GM10248 (cell line): ENCODE data around the gene CADM1.

Source experiments
- CTCF ChIA-PET: fragments of 300-600 bp; sonication (Branson Sonifier 250); formaldehyde crosslinking; extraction: SDS; loops from one replicate; lab custom pipeline; 2021; ENCODE audit warnings: antibody characterized with exemption; lab: Yijun Ruan, JAX
- POLR2A ChIA-PET: fragments of 350-650 bp; sonication (Branson Sonifier 250); formaldehyde crosslinking; extraction: SDS; loops from one replicate; lab custom pipeline; 2020; ENCODE audit warnings: antibody characterized with exemption; lab: Yijun Ruan, JAX
- DNase-seq: peaks from one replicate; pipeline ENCODE4 v3.0.0; 2012; ENCODE audit errors: extremely low spot score
- TF ChIP-seq, protein P1 (sequence below): IDR thresholded peaks from 2 replicates; pipeline ENCODE4 v1.5.1; 2012; ENCODE audit warnings: mild to moderate bottlenecking, low read depth; ENCODE audit errors: extremely low read depth, missing control alignments, control extremely low read depth

Gene CADM1

DNA sequence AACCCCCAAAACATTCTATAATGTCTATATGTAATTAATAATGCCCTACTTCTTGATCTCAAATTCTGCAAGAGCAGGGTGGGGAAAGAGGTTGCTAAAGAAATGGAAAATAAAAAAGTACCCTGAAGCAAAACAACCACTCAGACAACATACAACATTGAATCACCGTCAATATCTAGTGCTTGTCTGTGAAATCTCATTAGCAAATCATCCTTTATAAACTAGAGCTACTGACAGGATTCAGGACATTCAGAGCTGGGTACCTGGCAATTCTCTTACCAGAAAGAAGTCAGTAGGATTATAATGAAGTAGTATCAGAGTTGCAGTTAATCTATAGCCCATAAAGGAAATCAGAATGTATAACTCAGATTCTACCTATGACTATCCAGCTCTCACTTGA is 143.2 kb downstream of the CADM1 start:
- CTCF ChIA-PET: no interaction called here

DNA sequence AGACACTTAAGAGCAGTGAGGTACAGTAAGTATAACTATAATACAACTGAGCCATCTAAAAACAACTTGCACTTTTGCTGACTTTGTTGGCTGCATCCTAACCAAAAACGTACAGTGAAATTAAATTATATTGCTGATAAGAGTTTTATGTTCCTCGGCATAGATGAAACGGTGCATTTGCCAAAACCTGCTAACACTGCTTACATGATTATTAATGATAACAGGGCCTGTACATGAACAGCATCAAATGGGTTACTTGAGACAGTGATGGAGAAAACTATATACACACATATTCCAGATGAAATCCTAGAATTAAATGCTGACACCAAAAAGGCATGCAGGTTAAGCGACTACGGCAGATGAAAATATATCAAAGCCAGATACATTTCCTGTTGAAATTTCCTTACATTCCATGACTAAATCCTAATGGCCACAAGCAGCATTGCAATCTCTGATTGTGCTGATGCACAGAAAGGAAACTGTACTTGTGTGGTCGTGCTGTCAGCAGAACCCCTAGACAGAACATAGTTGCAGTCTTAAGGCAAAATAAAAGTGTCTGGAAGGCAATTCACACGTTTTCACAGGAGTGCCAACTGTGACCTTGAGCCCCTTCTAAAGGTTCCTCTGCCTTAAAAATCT is 143.9 kb downstream of the CADM1 start:
- TF ChIP-seq, protein P1, sequence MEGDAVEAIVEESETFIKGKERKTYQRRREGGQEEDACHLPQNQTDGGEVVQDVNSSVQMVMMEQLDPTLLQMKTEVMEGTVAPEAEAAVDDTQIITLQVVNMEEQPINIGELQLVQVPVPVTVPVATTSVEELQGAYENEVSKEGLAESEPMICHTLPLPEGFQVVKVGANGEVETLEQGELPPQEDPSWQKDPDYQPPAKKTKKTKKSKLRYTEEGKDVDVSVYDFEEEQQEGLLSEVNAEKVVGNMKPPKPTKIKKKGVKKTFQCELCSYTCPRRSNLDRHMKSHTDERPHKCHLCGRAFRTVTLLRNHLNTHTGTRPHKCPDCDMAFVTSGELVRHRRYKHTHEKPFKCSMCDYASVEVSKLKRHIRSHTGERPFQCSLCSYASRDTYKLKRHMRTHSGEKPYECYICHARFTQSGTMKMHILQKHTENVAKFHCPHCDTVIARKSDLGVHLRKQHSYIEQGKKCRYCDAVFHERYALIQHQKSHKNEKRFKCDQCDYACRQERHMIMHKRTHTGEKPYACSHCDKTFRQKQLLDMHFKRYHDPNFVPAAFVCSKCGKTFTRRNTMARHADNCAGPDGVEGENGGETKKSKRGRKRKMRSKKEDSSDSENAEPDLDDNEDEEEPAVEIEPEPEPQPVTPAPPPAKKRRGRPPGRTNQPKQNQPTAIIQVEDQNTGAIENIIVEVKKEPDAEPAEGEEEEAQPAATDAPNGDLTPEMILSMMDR: no peak
- ChIA-PET POLR2A (no interaction called here), CTCF (no interaction called here)
- no peak for DNase-seq

More for the DNA sequence above, 143.2 kb downstream of the CADM1 start:
- TF ChIP-seq, protein P1: no peak
- DNase-seq: no peak
- POLR2A ChIA-PET: no interaction called here

DNA sequence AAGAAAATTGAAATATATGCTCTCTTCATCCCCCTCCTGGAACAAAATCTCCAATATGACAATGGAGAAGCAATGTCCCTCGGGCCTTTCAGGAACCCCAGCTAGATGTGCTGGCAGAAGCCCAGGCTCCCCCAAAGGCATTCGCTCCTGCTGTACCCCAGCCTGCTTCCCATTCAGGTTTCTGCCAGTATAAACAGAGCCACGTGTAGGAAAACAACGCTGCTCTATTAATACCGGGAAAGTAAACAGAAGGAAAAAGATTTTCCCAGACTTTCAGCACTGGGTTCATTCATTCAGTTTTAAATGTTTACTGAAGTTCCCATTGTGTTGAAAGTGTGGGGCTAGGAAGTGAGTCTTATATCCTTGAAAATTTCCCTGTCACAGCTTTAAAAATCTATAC is 147.1 kb downstream of the CADM1 start:
- DNase-seq: no peak
- CTCF ChIA-PET: interaction anchor here (1.2 kb wide), 1 partner anchor 235 kb away, joined by 3 read pairs; no protein-coding TSS in a partner anchor
- TF ChIP-seq, protein P1: no peak
- POLR2A ChIA-PET: no interaction called here

DNA sequence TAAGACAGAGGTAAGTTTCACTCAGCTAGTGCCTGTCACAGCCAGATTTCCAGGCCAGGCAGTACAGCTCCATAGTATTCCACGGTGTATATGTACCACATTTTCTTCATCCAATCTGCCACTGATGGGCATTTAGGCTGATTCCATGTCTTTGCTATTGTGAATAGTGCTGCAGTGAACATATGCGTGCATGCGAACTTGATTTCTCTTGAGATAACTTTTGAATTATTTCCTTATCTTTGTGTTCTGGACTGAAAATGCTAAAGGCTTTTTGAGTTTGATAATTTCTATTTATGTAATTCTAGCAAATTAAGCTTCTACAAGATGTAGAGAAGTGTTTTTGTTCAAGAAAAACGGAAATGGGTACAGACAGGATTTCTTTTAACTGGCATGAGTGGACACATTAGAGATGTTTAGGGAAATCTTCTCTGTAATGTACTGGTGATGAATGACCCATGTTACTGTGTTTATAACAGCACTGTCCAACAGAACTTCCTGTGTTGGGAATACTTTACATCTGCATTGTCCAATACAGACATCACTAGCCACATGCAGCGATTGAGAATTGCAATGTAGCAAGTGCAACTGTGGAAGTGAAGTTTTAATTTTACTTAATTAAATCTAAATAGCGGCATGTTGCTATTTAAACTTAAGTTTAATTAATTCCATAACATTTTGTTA is 151.3 kb downstream of the CADM1 start:
- ChIA-PET CTCF (interaction anchor here (0.9 to 1.6 kb wide), 2 partner anchors 12 to 28 kb away, joined by 3 read pairs; no protein-coding TSS in a partner anchor), POLR2A (no interaction called here)
- DNase-seq: no peak
- TF ChIP-seq, protein P1: no peak

DNA sequence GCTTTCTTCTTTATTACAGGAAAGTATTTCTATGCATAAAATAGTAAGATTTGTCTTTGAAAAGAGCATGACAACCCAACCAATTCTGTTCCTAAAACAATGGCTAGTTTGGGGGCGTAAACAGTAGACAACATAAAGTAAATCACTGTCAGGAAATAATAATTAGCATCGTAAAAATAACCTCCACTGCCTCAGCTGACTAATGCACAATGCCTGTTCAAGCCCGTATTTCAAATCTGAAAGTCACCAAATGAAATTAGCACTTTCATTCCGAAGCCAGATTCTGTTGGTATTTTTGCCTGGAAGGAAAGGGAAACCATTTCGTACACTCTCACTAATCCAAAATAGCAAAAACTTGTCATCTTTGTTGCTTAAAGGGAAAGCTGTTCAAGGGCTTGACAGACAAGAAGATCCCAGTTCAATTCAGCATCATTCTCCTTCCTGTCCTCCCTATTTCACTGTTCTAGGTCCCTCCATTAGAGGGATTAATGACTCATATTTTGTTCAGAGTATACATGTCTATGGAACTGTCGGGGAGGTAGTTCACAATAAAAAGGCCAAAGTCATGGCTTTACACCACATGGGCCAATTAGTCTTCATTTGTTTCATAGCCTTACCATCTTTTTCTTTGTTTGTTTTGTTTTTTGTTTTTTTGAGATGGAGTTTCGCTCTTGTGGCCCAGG is 154.7 kb downstream of the CADM1 start:
- POLR2A ChIA-PET: no interaction called here
- CTCF ChIA-PET: interaction anchor here (1.6 kb wide), 1 partner anchor 24 kb away, joined by 3 read pairs; no protein-coding TSS in a partner anchor
- DNase-seq: no peak
- TF ChIP-seq, protein P1: no peak

DNA sequence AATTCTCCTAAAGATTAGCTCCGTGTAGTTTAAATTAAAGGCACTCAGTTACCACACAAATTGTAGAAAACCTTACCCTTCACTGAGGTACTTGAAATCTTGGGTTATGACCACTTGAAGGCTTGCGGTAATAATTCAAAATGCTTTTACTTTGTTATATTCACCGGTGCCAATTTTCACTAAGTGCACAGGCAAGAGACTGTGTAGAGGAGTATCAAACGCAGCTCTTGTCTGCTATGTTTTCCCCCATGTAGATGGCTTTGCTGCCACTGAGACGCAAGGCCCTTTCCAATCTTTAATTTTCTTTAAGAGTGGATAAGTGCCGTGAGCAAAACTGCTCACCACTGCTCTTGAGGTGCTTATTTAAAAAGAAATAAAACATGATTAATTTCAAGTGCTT is 155.8 kb downstream of the CADM1 start:
- CTCF ChIA-PET: interaction anchor here (1.6 kb wide), 1 partner anchor 25 kb away, joined by 3 read pairs; no protein-coding TSS in a partner anchor
- POLR2A ChIA-PET: no interaction called here
- DNase-seq: no peak
- TF ChIP-seq, protein P1: no peak
